Measurements from ENCODE around the gene VPS45.
"Not testable (repeated sequence)": the region's sequence is repeated elsewhere in the genome, so short reads cannot be mapped to it uniquely, and the experiment has no call there.

The VPS45 gene

DNA sequence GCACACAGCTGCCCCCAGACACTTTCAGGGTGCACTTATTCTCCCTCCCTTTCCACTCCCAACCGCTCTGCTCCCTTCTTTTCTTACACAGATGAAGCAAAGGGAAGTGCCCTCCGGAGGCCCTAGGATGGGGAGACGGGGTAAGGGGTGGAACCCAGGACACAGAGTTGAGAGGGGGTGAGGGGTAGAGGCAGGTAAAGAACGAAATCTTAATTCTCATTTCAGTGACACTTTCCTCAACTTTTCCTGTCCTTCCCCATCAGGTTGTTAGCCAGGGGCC, 94.9 kb downstream of the VPS45 start:
- DNase-seq: no peak

DNA sequence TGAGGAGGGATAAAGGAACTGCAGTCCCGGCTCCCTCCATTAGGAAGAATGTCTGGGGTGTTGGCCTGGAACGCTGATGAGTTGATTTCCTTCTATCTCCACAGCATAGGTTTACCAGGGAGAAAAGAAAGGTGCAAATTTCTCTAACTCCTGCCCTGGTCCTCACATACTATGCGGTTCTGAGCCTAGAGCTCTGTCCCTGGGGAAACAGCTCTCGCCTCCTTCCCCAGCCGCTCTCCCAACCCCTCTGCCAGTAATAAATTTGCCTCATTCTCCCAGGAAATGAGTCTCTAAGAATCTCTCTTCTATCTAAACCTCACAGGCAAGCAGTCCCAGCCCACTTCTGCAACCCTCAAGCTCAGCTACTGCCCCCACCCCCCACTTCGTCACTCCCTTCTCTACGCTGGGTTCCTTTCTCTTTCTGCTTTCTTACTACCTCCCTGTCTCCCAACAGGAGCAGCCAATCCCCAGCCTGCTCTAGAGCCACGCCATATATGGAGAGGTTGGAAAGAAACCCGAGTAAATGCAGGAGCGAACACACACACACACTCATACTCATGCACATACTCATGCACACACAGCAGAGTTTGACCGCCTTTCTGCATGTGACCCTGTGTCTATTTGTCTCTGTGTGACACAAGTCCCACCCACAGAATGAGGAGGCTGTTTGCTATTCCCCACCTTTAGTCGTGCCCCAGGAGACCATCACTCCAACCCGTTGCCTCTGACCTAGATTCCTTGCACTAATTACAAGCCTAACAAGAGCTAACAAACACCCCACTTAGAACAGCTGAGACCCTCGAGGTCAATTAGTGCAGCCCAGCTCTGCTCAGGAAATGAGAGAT, 95.5 kb downstream of the VPS45 start:
- peak; percentile 95 for DNase-seq

- no peak for DNase-seq
Observed at GRCh38 chr1:150164224-150164623, 96.6 kb downstream of the VPS45 start.

- no peak for DNase-seq
Observed at GRCh38 chr1:150164779-150165178, 97.2 kb downstream of the VPS45 start.

DNA sequence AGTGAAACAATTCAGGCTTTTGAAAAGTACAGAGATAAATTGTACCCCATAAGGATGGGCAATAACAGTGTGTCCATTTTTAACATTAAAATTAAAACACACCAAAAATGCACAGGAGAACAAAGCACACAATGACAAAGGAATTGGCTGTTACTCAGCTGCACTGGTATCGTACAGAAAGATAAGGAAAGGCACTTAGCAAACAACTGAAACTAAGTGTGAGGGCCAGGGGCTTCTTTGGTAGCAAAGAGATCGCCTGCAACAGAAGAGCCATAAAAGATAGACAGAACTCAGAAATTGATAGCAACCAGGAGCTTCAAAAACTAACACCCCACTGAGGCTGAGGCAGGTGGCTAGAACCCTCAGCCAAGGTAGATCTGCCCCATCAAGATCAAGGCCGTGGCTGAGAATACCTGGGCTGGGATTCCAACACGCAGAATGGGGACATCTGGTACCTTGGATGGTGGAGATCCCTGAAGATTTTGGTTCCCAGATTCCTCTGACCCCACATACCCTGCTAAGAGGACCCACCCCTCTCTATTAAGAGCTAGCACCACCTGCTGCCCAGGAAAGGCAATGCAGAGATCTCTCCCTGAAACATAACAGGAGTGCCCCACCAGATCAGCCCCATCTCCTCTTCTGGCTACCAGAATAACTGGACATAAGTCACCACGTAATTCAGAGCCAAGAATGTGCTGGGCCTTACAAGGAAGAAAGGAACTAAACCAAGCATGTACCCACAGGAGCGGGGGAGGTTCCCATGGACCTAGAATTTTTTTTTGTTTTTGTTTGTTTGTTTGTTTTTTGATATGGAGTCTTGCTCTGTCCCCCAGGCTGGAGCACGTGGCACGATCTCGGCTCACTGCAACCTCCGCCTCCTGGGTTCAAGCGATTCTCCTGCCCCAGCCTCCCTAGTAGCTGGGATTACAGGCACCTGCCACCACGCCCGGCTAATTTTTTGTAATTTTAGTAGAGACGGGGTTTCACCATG, 98.3 kb downstream of the VPS45 start:
- DNase-seq: peak; percentile 74

- DNase-seq: peak; percentile 75
Observed at GRCh38 chr1:150168960-150169601, 101.5 kb downstream of the VPS45 start.

GRCh38 chr1:150171801-150172200, 104.2 kb downstream of the VPS45 start:
- no peak for DNase-seq

DNA sequence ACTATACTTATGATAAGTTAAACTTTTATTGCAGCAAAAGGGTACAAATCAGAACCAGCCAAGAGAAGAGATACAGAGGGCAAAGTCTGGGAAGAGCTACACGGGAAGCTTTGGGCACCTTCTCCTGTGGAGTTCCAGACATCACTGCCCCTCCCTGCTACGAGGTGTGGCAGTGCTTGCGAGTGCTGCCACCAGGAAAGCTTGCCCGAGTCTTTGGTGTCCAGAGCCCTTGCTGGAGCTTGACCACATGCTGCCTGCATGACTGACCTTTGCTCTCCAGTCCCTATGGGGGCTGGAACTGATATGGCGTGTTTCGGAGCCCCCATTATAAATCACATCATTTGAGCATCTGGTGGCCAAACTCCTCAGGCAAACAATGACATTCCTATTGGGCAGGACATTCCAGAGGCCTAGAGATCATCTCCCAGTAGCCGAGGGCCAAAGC, 105.6 kb downstream of the VPS45 start:
- DNase-seq: no peak

DNA sequence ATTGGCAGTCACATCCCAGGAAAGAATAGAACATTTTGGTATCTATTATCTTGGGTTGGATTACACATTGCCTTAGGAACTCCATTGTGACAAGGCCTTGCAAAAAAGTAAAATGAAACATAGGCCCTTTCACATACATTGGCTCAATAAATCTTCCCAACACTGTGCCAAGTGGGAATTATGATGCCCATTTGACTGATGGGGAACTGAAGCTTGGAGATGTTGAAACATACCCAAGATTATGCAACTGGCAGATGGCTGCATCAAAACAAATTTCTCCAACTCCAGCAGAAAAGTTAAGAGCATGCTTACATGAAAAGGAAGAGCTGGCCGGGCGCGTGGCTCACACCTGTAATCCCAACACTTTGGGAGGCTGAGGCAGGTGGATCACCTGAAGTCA, 109.0 kb downstream of the VPS45 start:
- no peak for DNase-seq

GRCh38 chr1:150178548-150178947, 111.0 kb downstream of the VPS45 start:
- DNase-seq: no peak

DNA sequence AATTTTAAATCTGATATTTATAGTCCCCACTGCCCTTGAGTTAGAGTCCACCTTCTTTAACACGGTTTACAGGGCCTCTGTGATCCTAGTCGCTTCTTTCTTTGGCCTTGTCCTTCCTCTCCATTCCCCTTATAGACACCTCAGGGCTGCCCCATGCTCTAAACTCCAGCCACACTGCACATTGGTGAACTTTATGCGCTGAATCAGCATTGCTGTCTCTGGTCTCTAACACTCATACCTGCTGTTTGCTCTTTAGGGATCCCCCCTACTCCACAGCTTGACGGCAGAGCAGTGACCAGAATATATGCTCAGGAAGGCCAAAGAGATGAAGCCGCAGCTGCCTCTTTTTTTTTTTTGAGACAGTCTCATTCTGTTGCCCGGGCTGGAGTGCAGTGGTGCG, 112.3 kb downstream of the VPS45 start:
- no peak for DNase-seq

DNA sequence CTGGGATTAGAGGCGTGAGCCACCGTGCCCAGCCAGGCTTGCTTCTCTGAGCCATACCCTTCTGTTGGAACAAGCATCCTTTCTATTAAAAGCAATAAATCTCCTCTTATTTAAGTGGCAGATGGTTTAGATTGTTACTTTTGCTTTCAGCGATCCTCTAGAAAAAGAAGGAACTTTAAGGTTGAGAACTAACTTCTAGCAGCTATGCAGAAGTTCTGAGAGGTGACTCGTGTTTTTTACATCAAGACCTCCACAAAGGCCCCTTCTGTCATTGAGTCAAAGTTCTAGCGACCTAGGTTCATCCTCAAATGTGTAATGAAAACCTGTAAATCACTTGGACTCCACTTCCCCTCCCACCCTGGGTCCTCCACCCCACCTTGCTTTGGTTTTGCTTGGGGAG, 112.9 kb downstream of the VPS45 start:
- no peak for DNase-seq

GRCh38 chr1:150182247-150182646, 114.7 kb downstream of the VPS45 start:
- no peak for DNase-seq

DNA sequence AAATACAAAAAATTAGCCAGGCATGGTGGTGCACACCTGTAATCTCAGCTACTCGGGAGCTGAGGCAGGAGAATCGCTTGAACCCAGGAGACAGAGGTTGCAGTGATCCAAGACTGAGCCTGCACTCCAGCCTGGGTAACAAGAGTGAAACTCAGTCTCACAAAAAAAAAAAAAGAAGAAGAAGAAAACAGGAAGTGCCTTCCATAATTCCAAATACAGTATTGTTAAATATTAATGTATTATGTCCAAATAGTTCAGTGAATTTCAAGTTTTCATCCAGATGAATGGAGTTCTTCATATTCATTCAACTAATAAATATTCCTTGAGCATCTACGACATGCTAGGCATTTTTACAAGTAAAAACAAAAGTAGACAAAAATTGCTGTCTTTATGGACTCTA, 115.5 kb downstream of the VPS45 start:
- DNase-seq: no peak

DNA sequence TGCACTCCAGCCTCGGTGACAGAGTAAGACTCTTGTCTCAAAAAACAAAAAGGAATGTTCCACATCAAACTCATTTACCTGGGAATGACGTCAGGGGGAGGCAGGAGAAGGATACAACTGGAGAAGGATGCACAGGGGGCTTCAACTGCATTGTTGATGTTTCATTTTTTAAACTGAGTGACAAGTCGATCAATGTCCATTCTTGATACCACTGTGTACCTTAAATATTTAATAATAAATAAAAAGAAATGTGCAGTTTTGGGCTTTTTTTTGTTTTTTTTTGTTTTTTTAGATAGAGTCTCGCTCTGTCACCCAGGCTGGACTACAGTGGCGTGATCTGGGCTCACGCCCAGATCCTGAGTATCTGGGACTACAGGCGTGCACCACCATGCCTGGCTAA, 117.9 kb downstream of the VPS45 start:
- no peak for DNase-seq

- not testable (repeated sequence) for DNase-seq
Observed at GRCh38 chr1:150186438-150186788, 118.8 kb downstream of the VPS45 start.

DNA sequence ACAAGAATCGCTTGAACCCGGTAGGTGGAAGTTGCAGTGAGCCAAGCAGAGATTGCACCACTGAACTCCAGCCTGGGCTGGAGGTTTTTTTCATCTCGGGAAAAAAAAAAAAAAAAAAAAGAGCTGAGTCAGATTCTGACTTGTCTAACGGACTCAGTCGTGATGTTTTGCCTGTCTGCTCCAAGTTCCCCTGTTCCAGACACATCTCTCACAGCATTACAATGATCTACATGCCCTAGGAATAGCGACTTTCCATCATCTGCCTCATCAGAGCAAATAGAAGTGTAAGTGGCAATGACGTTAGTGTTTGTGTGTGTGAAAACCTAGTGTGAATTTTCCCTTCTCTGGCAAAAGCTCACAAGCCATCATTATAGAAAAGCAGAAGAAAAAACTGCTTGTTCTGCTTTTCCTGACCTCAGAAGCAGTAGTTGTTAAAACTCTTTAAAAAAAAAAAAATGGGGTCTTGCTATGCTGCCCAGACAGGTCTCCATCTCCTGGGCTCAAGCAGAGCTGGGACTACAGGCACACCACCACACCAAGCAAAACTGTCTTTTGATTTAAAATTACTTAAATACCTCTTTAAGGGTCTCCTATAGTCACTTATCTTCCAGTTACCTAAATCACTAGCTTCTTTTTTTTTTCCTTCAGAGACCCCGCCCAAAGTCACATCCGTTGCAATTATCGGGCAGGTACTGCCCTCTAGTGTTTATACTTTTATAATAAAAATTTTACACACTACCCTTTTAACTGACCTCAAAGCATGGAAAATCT, 119.4 kb downstream of the VPS45 start:
- DNase-seq: peak; percentile 77

- peak; percentile 36 for DNase-seq
Observed at GRCh38 chr1:150187560-150187931, 120.0 kb downstream of the VPS45 start.

DNA sequence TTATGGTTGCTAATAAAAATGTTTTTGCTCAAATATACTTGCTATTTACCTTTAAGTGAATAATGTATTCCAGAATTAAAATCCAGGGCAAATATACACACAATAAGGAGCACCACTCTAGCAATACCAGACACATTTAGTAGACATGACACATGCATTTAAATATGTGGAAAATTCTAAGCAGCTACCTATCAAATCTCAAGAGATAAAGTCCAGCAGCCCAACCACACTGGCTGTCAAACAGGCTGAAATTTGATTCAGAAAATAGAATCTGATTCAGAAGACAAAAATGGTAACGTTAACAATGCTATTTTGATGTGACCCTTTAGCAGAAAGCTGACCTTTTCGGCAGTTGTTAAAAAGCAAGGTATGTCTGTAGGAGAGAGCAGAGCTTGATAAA, 124.4 kb downstream of the VPS45 start:
- no peak for DNase-seq

- DNase-seq: no peak
Observed at GRCh38 chr1:150194381-150195031, 126.9 kb downstream of the VPS45 start.
